T-helper 17 cell (primary cell): ENCODE measurements around the gene CELF2. TPM values are rescaled to one million over a fixed set of nuclear protein-coding genes. Genes with fewer than 3 reads are reported as not detected.

Source experiments
- ATAC-seq: fragments of 150-1000 bp; cut with Tn5 transposase; 2 replicates; pipeline ENCODE4 v1.10.0; 2021; ENCODE audit warnings: mild to moderate bottlenecking, moderate library complexity
- DNase-seq, 3 donors: peaks; one replicate each; pipeline versions ENCODE4 v3.0.0 to v3.0.0-alpha.2; 2020 to 2021
- H3K9me3 ChIP-seq: one replicate; pipeline ENCODE4 v1.7.0; 2013; ENCODE audit warnings: low read length, mild to moderate bottlenecking; ENCODE audit not compliant: control insufficient read depth, poor library complexity, severe bottlenecking
- H3K27ac Mint-ChIP-seq: one replicate; pipeline ENCODE4 v1.8.0; 2022; ENCODE audit warnings: mild to moderate bottlenecking, moderate library complexity, mixed read lengths
- H3K27me3 Mint-ChIP-seq: one replicate; pipeline ENCODE4 v1.8.0; 2022; ENCODE audit warnings: mixed read lengths
- H3K36me3 Mint-ChIP-seq: one replicate; pipeline ENCODE4 v1.8.0; 2022; ENCODE audit warnings: low read depth, mixed read lengths
- H3K4me1 Mint-ChIP-seq: one replicate; pipeline ENCODE4 v1.8.0; 2022; ENCODE audit warnings: mild to moderate bottlenecking, mixed read lengths
- H3K4me3 Mint-ChIP-seq: one replicate; pipeline ENCODE4 v1.8.0; 2022; ENCODE audit warnings: mild to moderate bottlenecking, moderate library complexity, mixed read lengths
- total RNA-seq, 4 donors: library from RNA in 2 of 4; stranded (reverse) in 2 of 4; gene quantifications; one replicate each; pipeline ENCODE4 v1.2.3 and lab custom pipeline; 2022 to 2026

The CELF2 gene
- total RNA-seq, 2 donors from 2014 or later = 201 to 202 TPM

DNA sequence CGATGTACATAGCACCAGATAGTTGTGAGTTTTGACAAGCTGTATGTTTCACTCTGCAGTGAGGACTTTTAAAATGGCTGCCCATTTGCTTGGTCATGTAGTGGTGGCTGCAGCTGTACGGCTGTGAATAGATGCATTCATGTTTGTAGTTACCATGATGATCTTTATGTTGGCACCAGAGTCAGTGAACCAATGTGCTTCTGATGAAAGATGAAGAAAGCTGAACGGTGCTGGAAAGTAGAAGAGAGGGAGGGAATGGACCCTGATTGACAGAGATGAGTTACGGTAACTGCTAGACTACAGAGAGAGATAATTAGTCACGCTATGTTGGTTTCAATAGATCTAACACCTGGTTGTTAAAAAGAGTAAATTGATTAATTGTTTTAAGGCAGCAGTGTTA lies 256.8 kb downstream of the CELF2 start:
- no peaks in the 10 kb centered on the region for H3K27me3 Mint-ChIP-seq
- peak overlapping the region; percentile 92 for H3K27ac Mint-ChIP-seq
- H3K4me1 Mint-ChIP-seq = peaks cover 29% of the 10 kb centered on the region
- peak overlapping the region; percentile 63 for H3K4me3 Mint-ChIP-seq
- no peak for DNase-seq
- ATAC-seq = no peak
- no peaks in the 10 kb centered on the region for H3K9me3 ChIP-seq
- H3K36me3 Mint-ChIP-seq = peaks cover 10% of the 10 kb centered on the region

DNA sequence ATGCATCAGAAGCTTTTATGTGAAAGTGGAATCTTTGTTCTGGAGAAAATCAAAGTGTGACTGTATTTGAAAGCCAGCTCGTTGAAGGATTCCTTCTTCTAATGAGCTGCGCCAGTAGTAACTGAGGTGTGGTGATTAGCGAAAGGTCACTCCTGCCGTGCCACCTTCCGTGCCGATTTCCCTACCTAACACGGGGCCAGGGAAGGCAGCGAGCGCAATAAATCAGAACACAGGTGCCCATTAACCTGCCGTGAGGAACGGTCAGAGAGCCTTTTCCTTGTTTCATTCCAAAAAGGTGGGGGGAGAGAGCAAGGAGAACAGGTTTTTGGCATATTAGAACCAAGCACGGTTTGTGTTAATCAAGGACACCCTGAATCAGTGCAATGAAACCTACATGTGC lies 258.0 kb downstream of the CELF2 start:
- H3K27ac Mint-ChIP-seq = peak overlapping the region; percentile 92
- no peaks in the 10 kb centered on the region for H3K9me3 ChIP-seq
- no peaks in the 10 kb centered on the region for H3K27me3 Mint-ChIP-seq
- no peak for ATAC-seq
- H3K4me1 Mint-ChIP-seq = peaks cover 23% of the 10 kb centered on the region
- DNase-seq = no peak
- peaks cover 8% of the 10 kb centered on the region for H3K36me3 Mint-ChIP-seq
- H3K4me3 Mint-ChIP-seq = no peak overlapping the region

DNA sequence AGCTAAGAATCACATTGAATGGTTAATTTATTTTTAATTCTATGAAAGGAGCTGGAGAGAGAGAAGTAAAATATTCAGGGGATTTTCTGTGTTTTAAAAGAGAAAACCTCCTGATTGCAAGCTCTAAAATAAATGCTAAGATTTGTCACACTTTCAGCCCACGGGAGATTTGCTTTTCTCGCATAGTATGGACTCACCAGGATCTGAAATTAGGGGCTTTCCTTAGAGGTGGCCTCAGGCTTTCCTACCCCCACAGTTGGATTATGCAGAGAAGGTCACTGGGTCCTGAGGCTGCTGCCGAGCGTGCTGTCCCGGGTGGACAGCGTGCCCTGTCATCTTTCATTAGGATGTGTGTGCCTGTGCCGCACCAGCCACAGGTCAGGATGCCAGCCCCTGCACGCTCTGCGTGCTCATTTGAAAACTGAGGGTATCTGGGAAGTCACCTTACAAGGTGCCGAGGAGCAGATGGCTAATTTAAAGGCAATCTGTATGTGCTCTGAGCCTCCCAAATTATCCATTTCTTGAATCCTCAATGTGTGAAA lies 258.8 kb downstream of the CELF2 start:
- Mint-ChIP-seq H3K4me1 (peaks cover 27% of the 10 kb centered on the region), H3K27me3 (no peaks in the 10 kb centered on the region), H3K36me3 (peaks cover 10% of the 10 kb centered on the region), H3K4me3 (no peak overlapping the region), H3K27ac (peak overlapping the region; percentile 92)
- ATAC-seq (no peak), DNase-seq (no peak)
- H3K9me3 ChIP-seq = no peaks in the 10 kb centered on the region

DNA sequence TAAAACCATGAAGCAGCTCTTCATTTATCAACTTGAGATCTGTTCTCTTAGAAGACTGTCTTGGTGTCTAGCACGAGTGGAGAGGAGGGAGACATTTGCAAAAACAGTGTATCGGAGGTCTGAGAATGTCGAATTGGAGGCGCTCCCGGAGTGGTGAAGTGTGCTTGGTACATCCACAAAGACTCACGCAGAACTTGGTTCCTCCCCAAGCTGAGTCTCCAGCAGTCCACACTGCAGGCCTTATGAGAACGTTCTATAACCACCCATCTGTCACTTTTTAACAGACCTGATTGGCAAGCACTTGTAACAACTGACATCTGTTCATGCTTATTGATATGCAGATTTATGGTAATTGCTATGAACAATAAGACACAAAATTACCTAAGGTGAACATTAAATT lies 261.6 kb downstream of the CELF2 start:
- Mint-ChIP-seq H3K27me3 (no peaks in the 10 kb centered on the region), H3K27ac (peak overlapping the region; percentile 83)

DNA sequence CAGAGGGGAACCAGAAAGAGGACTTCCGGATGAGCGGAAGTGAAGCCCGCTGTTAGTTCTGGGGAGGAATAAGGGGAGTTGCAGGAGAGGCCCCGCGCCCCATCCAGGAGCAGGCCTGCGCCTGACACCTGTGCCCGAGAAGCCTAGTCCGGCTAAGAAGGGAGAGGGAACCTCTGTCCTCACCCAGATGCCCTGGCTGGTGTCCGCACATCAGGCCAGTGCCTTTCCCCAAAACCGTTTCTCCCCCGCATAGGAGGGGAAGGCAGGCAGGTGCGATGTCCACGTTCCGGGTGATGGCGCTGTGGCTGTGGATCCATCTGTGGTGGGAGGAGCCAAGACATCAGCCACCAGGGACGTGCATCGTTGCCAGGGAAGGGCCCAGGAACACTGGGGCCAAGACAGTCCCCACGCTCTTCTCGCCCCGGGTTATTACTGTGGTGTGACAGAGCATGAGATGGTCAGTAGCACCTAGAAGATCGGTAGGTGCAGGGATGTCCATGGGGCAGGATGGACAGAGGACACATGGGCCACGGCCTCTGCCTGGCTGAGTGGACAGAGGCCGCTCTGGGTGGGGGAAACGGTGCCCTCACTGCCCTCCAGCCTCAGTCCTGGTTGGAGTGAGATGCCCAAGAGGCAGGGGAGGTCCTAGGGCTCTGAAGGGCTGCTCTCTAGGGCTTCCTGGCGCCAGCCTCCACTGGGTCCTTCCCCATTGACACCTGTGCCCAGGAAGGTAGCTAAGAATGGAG lies 262.7 kb downstream of the CELF2 start:
- Mint-ChIP-seq H3K36me3 (peaks cover 6% of the 10 kb centered on the region), H3K27ac (peak overlapping the region; percentile 83), H3K27me3 (no peaks in the 10 kb centered on the region), H3K4me3 (no peak overlapping the region), H3K4me1 (peaks cover 16% of the 10 kb centered on the region)
- ATAC-seq (no peak), DNase-seq (no peak)
- H3K9me3 ChIP-seq = no peaks in the 10 kb centered on the region

More for the DNA sequence above, 261.6 kb downstream of the CELF2 start:
- DNase-seq (no peak), ATAC-seq (no peak)
- H3K4me1 Mint-ChIP-seq = peaks cover 19% of the 10 kb centered on the region
- no peaks in the 10 kb centered on the region for H3K9me3 ChIP-seq
- no peak overlapping the region for H3K4me3 Mint-ChIP-seq
- peaks cover 7% of the 10 kb centered on the region for H3K36me3 Mint-ChIP-seq

DNA sequence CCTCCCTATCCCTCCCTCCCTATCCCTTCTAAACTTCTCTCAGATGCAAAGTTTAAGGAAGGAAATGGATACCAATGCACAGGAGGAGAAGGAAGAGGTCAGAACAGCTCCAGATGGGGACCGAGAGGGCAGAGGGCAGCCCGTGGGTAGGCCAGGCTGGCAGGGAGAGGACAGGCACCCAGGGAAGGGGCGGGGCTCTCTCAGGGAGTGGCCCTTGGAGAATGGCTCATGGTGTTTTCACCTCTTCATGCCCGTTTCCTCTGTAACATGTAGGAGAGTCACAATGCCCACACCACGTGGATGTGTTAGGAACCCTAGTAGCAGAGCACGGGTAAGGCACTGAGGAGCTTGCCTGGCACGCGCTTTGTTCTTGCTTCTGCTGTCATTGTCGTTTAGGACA lies 264.5 kb downstream of the CELF2 start:
- no peaks in the 10 kb centered on the region for H3K9me3 ChIP-seq
- peaks cover 19% of the 10 kb centered on the region for H3K4me1 Mint-ChIP-seq
- H3K27me3 Mint-ChIP-seq = no peaks in the 10 kb centered on the region
- ATAC-seq = no peak
- peaks cover 8% of the 10 kb centered on the region for H3K36me3 Mint-ChIP-seq
- DNase-seq = no peak
- H3K4me3 Mint-ChIP-seq = no peak overlapping the region
- no peak overlapping the region for H3K27ac Mint-ChIP-seq

DNA sequence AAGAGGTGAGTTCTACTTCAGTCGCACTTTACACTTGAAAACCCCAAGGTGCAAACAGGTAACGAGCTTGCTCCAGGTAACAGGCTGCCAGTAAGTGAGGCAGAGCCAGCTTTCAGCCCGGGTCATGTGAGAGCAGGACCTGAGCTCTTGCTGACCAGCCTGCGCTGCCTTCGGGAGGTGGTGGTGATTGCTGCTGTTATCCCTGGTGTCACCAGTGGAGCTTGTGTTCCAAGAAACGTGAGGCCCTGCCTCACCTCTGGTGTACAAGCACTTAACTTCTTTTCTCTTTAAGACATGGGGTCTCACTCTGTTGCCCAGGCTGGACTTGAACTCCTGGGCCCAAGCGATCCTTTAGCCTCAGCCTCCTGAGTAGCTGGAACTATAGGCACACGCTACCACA lies 265.0 kb downstream of the CELF2 start:
- Mint-ChIP-seq H3K27me3 (no peaks in the 10 kb centered on the region), H3K4me1 (peaks cover 16% of the 10 kb centered on the region), H3K36me3 (peaks cover 8% of the 10 kb centered on the region), H3K27ac (no peak overlapping the region), H3K4me3 (no peak overlapping the region)
- H3K9me3 ChIP-seq = no peaks in the 10 kb centered on the region
- ATAC-seq (no peak), DNase-seq (no peak)

DNA sequence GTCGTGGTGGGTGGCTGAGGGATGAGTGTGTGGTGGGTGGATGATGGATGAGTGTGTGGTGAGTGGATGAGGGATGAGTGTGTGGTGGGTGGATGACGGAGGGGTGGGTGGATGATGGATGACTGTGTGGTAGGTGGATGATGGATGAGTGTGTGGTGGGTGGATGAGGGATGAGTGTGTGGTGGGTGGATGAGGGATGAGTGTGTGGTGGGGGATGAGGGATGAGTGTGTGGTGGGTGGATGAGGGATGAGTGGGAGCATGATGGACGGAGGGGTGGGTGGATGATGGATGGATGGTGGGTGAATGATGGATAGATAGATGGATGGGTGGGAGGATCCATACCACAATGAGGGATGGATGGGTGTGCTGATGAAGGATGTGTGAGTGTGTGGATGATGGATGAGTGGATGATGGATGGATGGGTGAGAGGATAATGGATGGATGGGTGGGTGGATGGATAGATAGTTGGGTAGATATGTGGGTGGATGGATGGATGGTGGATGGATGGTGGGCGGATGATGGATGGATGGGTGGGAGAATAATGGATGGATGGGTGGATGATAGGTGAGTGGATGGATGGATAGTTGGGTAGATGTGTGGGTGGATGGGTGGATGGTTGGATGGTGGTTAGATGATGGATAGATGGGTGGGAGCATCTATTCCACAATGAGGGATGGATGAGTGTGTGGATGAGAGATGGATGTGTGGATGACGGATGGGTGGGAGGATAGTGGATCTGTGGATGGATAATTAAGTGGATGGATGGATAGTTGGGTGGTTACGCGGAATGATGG lies 266.8 kb downstream of the CELF2 start:
- Mint-ChIP-seq H3K4me3 (no peak overlapping the region), H3K27me3 (no peaks in the 10 kb centered on the region), H3K36me3 (peaks cover 10% of the 10 kb centered on the region), H3K27ac (no peak overlapping the region), H3K4me1 (peaks cover 22% of the 10 kb centered on the region)
- H3K9me3 ChIP-seq = no peaks in the 10 kb centered on the region
- DNase-seq = no peak
- ATAC-seq = no peak

DNA sequence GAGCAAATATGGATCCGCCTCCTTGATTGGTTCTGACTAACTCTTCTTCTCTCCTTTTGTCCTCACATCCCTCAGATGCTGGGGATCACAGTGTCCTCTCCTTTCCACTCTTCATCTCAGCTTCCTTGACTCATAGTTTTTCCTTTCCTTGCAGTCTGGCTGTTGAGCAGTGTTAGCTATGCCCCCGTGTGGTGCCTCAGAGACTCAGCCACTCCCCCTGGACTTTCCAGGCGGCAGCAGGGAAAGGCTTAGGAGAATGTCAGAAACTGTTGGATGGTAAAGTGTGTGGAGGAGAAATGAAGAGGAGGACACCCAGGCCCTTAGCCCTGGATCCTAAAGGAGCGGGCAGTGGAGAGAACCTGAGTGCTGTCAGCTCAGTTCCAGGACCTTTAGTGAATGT lies 267.5 kb downstream of the CELF2 start:
- Mint-ChIP-seq H3K27ac (no peak overlapping the region), H3K36me3 (peaks cover 7% of the 10 kb centered on the region), H3K4me1 (peaks cover 23% of the 10 kb centered on the region), H3K27me3 (no peaks in the 10 kb centered on the region), H3K4me3 (no peak overlapping the region)
- ATAC-seq (no peak), DNase-seq (no peak)
- no peaks in the 10 kb centered on the region for H3K9me3 ChIP-seq

DNA sequence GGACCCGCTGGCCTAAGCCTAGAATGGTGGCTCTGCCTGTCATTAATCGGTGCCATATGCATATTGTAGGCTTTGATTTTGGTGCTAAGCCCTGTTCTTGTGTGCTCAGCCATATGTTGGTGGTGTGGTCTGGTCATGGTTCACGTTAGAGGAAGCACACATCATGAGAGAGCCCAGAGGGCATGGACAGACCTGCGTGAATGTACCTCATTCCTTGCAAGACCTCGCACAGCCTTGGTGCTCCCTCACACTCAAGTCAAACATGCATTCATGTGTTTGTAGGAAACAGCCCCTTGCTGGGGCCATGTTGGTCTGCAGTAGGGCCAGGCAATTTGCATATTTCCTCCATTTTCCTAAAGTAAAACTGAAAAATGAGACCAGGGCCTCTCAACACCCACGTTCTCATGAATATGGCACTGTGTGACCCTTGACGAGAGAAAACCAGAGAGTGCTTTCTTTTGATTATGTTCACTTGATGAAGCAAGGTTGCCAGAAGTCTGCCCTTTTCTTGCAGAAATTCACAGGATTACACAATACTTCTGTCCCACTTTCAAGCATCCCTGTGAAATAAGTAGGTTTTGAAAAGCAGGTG lies 268.7 kb downstream of the CELF2 start:
- Mint-ChIP-seq H3K4me1 (peaks cover 16% of the 10 kb centered on the region), H3K27ac (peak overlapping the region; percentile 67), H3K27me3 (no peaks in the 10 kb centered on the region), H3K4me3 (no peak overlapping the region), H3K36me3 (peaks cover 4% of the 10 kb centered on the region)
- DNase-seq (no peak), ATAC-seq (no peak)
- H3K9me3 ChIP-seq = no peaks in the 10 kb centered on the region

DNA sequence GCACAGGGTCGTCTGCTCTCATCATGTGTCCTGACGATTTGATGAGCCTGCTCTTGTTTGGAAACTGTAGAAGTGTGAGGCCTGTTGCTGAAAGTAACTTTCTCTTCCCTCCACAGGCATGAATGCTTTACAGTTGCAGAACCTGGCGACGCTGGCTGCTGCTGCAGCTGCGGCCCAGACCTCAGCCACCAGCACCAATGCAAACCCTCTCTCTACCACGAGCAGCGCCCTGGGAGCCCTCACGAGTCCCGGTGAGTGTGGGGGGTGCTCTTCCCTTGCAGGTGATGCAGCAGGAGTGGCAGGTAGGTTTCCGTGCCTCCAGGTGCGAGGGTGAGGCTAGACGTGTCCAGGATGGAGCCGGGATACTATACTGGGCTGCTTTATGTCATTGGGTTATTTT lies 270.6 kb downstream of the CELF2 start:
- H3K36me3 Mint-ChIP-seq = peaks cover 7% of the 10 kb centered on the region
- H3K4me1 Mint-ChIP-seq = peaks cover 23% of the 10 kb centered on the region
- no peaks in the 10 kb centered on the region for H3K9me3 ChIP-seq
- H3K4me3 Mint-ChIP-seq = no peak overlapping the region
- DNase-seq (no peak), ATAC-seq (no peak)
- H3K27ac Mint-ChIP-seq = peak overlapping the region; percentile 43
- no peaks in the 10 kb centered on the region for H3K27me3 Mint-ChIP-seq

DNA sequence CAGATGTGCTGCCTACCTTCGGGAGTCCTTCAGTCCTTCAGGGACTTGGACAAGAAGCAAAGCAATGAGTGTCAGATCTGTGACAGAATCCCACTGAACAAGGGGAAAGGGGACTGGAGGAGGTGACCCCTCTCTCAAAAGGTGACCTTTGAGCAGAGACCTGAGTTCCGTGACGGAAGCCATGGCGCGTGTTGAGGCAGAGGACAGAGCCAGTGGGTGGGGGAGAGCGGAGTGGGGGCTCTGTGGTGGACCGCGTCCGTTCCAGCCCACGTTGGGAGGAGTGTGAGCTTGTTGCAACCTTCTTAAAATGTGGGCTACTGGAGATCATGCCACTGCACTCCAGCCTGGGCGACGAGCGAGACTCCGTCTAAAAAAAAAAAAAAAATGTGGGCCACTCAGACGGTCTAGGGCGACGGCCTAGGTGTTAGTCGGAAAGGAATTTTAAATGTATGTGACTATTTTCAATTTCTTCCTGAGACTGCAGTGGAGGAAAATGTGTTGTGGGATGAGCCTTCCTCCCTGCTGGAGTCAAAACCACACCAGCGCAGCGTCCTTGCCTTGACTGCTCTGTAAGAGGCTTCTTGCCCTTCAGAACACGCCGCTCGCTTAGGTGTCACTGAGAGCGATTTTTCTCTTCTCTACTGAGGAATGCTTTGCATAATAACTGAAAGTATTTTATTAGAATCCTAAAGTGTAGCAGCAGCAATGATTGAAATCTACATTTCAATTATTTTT lies 272.7 kb downstream of the CELF2 start:
- ATAC-seq (no peak), DNase-seq (no peak)
- H3K4me3 Mint-ChIP-seq = no peak overlapping the region
- no peaks in the 10 kb centered on the region for H3K27me3 Mint-ChIP-seq
- H3K27ac Mint-ChIP-seq = peak overlapping the region; percentile 43
- H3K4me1 Mint-ChIP-seq = peaks cover 33% of the 10 kb centered on the region
- peaks cover 7% of the 10 kb centered on the region for H3K36me3 Mint-ChIP-seq
- H3K9me3 ChIP-seq = no peaks in the 10 kb centered on the region
